ENCODE measurements around the gene SCD5.

Gene SCD5

DNA sequence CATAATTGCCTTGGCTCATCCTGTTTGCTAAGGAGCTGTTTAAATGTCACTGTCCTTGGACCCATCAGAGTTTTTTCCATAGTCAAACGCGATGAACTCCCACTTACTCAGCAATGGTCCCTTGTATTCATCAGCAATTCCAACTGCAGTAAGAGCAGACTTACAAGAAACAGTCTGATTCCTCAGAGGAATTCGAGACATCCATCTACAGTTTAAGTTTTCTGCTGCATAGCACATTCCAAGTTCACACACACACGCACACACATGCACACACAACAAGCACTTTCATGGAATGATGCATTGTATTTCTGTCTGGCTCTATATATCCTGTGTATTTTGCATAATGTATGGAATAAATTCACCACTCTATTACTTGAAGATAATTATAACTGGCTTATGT, 204.1 kb downstream of the SCD5 start:
- TF ChIP-seq, protein P1, sequence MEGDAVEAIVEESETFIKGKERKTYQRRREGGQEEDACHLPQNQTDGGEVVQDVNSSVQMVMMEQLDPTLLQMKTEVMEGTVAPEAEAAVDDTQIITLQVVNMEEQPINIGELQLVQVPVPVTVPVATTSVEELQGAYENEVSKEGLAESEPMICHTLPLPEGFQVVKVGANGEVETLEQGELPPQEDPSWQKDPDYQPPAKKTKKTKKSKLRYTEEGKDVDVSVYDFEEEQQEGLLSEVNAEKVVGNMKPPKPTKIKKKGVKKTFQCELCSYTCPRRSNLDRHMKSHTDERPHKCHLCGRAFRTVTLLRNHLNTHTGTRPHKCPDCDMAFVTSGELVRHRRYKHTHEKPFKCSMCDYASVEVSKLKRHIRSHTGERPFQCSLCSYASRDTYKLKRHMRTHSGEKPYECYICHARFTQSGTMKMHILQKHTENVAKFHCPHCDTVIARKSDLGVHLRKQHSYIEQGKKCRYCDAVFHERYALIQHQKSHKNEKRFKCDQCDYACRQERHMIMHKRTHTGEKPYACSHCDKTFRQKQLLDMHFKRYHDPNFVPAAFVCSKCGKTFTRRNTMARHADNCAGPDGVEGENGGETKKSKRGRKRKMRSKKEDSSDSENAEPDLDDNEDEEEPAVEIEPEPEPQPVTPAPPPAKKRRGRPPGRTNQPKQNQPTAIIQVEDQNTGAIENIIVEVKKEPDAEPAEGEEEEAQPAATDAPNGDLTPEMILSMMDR (IDR thresholded peaks at IDR 0.05; ENCODE audit: low read depth, low read length, missing control alignments) = no peak
- no peak for DNase-seq (ENCODE audit: low read depth)
- H3K4me3 ChIP-seq (ENCODE audit: low read depth, low read length) = no peak overlapping the region

DNA sequence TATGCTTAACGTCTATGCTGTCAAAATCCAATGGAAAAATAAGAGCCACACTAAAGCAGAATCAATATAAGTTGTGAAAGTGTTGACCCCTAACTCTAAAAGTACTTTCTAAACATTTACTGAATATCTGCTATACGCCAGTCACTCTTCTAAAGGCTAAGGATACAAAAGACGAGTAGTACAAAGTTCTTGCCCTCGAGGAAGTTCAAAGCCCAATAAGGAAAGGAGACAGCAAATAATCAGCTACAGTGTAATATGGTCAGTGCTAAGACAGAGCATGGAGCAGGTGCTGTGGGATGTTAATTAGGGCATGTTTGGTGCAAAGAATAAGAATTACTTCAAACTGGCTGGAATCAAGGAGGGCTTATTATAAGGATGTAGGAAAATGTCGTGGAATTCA, 205.2 kb downstream of the SCD5 start:
- TF ChIP-seq, protein P1 (IDR thresholded peaks at IDR 0.05; ENCODE audit: low read depth, low read length, missing control alignments) = no peak
- no peak overlapping the region for H3K4me3 ChIP-seq (ENCODE audit: low read depth, low read length)
- no peak for DNase-seq (ENCODE audit: low read depth)

DNA sequence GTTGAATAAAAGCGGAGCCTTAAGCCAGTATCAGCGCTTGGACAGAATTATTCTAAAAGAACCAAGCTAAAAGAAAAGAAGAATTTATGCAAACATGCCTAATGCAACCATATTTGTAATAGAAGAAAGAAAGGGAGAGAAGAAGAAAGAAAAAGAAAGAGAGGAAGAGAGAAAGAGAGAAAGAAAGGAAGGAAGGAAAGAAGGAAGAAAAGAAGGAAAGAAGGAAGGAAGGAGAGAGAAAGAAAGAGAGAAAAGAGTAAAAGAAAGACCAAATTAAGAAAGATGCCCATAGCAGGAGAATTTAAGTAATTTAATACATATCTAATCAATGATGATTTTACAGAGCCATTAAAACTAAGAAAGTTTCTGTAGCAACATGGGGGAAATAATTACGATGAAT, 206.0 kb downstream of the SCD5 start:
- TF ChIP-seq, protein P1 (IDR thresholded peaks at IDR 0.05; ENCODE audit: low read depth, low read length, missing control alignments) = no peak
- H3K4me3 ChIP-seq (ENCODE audit: low read depth, low read length) = no peak overlapping the region
- DNase-seq (ENCODE audit: low read depth) = no peak

DNA sequence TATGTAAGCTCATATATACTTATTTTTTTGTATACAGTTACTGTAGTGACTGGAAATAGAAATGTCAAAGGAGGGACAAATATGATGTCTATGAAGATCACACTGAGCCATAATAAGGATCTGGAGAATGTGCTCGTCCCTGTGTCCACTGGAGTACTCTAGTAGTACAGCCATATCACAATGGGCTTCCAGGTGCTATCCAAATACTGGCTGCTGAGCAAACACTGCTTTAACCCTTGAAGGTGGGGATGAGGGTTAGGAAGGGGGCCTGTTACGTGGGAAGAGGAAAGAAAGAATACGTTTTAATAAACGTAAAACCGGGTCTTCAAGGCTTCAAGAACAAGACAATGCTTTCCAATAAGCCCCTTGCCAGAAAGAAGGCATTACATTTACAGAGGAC, 207.0 kb downstream of the SCD5 start:
- TF ChIP-seq, protein P1 (IDR thresholded peaks at IDR 0.05; ENCODE audit: low read depth, low read length, missing control alignments) = no peak
- DNase-seq (ENCODE audit: low read depth) = no peak
- no peak overlapping the region for H3K4me3 ChIP-seq (ENCODE audit: low read depth, low read length)

DNA sequence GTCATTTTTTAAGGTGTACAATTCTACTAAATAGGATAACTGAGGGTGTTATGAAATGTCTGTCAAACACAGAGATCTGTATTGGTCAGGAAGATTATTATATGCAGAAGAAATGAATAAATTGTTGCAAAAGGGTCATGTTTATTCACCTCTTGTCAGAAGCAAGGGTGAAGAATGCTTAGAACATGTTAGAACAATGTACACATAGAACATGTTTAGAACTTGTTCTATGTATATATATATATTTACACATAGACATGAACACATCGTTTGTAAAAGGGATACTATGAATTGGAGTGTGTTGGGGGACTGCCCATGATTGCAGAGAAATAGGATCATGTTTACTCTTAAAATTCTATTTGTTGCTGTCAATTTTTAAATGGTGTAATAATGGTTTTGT, 208.8 kb downstream of the SCD5 start:
- no peak for DNase-seq (ENCODE audit: low read depth)
- H3K4me3 ChIP-seq (ENCODE audit: low read depth, low read length) = no peak overlapping the region
- TF ChIP-seq, protein P1 (IDR thresholded peaks at IDR 0.05; ENCODE audit: low read depth, low read length, missing control alignments) = no peak

DNA sequence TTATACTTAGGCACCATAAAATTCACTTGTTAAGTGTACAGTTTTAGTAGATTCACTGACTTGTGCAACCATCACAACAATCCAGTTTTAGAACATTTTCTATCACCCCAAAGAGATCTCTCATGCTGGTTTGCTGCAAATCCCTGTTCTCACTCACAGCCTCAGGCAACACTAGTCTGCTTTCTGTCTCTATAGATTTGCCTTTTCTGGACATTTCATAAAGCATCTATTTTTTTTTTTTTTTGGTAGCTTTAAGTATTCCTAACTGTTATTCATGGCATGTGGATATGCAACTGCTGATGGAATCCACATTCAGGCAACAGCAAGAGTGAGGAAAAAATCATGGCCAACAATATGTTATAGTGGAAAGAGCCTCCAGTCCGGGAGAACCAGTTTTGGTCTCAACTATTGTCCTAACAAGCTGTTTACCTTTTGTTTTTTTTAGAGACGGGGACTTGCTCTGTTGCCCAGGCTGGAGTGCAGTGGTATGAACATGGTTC, 209.8 kb downstream of the SCD5 start:
- TF ChIP-seq, protein P1 (IDR thresholded peaks at IDR 0.05; ENCODE audit: low read depth, low read length, missing control alignments) = no peak
- H3K4me3 ChIP-seq (ENCODE audit: low read depth, low read length) = no peak overlapping the region
- DNase-seq (ENCODE audit: low read depth) = no peak

DNA sequence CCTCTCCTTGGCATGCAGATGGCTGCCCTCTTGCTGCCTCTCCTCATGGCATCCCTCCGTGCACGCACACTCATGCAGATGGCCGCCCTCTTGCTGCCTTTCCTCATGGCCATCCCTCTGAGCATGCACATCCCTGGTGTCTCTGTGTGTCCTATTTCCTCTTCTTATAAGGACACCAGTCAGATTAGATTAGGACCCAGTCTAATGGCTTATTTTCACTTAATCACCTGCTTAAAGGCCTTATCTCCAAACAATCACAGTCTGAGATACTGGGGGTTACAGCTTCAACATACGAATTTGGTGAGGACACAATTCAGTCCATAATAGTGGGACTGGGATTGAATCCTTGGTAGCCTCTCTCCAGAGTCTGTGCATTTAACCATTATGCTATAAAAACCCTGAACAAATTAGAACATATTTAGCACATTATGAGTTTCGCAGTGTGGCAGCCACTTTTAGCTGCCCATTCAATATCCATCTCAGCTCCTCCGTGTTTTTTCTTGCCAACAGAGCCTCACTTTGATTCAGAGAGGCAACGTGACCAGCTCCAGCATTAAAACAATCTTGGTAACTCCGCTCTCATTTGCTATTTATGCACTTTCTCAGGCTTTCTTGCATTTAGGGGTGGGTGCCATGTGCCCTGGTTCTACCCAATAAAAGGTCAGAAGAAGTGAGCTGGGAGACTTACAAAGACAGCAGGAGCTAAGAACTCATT, 210.6 kb downstream of the SCD5 start:
- no peak overlapping the region for H3K4me3 ChIP-seq (ENCODE audit: low read depth, low read length)
- TF ChIP-seq, protein P1 (IDR thresholded peaks at IDR 0.05; ENCODE audit: low read depth, low read length, missing control alignments) = no peak
- DNase-seq (ENCODE audit: low read depth) = no peak
